ENCODE measurements around the gene LTBP3.

Gene LTBP3

GRCh38 chr11:65585396-65586246, 27.5 kb upstream of the LTBP3 start:
- no peak for DNase-seq

DNA sequence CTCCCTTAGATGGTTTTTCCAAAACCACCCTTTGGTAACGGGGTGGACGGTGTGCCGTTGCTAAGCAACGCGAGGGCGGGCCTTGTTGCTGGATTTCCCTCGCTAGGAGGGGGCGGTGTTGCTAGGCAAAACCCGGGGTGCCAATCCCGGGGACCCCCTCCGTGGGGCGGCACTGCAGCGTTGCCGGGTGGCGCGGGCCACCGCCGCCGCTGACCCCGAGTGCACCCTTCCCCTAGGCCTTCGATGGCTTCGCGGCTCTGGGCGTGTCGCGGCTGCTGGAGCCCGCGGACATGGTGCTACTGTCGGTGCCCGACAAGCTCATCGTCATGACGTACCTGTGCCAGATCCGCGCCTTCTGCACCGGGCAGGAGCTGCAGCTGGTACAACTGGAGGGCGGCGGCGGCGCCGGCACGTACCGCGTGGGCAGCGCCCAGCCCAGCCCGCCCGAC, 26.6 kb upstream of the LTBP3 start:
- no peak for DNase-seq

GRCh38 chr11:65584106-65584505, 25.9 kb upstream of the LTBP3 start:
- no peak for DNase-seq

DNA sequence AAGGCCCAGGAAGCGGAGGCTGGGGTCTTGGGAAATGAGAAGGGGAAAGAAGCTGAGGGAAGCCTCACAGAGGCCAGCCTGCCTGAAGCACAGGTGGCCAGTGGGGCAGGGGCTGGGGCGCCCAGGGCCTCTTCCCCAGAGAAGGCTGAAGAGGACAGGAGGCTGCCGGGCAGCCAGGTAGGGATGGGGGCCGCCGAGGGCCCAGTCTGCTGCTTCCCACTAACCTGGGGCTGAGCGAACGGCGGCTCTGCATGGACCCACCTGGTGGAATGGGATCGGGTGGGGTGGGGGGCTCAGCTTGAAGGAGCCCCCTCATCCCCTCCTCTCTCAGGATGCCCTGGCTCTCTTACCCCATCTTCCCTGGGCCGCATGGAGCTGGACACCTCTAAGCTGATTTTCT, 25.4 kb upstream of the LTBP3 start:
- no peak for DNase-seq

GRCh38 chr11:65581928-65582327, 23.8 kb upstream of the LTBP3 start:
- no peak for DNase-seq

DNA sequence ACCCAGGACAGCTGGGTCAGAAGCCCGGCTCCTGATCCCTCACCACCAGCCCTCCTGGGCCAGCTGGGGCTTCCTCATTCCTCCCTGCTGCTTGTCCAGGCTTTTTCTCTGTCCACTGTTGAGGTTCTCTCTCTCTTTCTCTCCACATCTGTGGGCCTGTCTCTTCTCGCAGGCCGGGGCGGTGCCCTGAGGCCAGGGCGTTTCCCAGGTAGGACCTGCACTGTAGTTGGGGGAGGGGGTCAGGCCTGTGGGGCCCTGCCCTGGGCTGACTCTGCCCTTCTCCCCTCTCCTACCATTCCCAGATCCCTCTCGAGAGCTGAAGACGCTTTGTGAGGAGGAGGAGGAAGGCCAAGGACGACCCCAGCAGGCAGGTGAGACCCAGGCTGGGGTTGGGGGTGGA, 22.6 kb upstream of the LTBP3 start:
- DNase-seq = no peak

DNA sequence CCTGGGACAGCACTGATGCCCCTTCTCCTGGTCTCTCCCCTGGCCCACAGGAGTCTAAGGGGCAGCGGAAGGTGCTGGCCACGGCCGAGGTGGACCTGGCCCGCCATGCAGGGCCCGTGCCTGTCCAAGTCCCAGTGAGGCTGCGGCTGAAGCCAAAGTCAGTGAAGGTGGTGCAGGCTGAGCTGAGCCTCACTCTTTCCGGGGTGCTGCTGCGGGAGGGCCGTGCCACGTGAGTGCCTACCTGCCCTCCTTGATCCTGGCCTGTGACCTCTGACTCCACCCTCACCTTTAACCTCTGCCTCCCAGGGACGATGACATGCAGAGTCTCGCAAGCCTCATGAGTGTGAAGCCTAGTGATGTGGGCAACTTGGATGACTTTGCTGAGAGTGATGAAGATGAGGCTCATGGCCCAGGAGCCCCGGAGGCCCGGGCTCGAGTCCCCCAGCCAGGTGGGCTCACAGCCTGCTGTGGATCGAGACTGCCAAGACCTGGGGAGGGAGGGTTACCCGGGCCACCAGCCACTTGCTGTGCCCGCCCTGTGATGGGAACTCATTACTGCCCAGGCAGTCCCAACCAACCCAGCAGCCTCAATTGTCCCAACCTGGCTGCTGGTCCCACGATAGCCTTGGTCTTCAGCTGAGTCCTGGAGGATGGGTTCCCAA, 22.0 kb upstream of the LTBP3 start:
- DNase-seq = no peak

GRCh38 chr11:65579291-65579690, 21.1 kb upstream of the LTBP3 start:
- no peak for DNase-seq

DNA sequence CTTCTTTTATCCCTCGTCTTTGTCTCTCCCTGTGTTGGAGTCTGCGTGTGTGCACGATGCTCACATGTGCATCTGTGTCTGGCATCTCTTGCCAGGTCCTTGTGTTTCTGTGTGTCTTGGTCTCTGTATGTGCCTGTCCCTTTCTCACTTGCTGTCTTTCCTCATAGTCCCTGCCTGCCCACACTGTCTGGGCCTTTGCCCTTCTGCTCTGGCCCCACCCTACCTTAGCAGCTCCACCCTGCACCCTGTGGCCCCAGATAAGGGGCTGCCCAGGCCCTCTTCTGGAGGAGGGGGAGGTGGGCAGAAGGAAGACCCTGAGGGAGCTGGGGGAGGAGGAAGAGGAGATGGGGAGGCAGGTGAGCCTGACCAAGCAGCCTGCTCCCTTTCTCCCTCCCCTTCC, 20.5 kb upstream of the LTBP3 start:
- DNase-seq = no peak

- no peak for DNase-seq
Measured at GRCh38 chr11:65578134-65578533, 20.0 kb upstream of the LTBP3 start.

GRCh38 chr11:65577756-65578109, 19.6 kb upstream of the LTBP3 start:
- no peak for DNase-seq

- DNase-seq = peak; percentile 9
Measured at GRCh38 chr11:65576867-65577755, 19.0 kb upstream of the LTBP3 start.

- no peak for DNase-seq
Measured at GRCh38 chr11:65576232-65576866, 18.2 kb upstream of the LTBP3 start.

DNA sequence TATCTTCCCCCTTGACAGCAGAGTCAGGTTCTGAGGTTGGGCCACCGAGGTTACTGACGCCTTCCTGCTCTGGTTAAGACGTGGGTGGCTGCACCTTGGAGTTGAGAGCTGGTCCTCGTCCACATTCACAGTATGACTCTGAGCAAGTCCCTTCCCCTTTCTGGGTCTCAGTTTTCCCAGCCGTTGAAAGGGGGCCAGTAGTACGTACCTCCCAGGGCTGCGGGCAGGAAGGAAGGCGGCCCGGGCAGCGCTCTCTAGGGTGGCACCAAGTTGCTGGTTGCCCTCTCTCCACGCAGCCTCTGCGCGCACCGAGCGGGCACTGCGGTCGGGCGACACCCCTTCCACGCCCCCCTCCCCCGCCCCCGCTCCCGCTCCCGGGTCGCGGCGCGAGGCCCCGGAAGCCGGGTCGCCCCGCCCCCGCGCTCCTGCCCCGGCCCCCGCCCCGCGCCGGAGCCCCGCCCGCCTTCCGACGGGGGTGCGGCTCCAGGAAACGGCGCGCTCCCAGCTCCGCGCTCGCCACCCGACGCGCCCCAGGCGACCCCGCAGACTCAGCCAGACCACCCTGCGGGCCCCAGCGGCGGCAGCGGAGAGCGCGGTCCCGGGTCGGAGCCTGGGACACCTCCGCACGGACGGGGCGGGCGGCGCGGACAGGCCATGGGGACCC, 17.5 kb upstream of the LTBP3 start, which contains the start of gene EHBP1L1:
Gene EHBP1L1 (plus strand): TSS at position 486 of the 664 bp plus-strand sequence. CDS start 250 bp downstream, outside the sequence.
- DNase-seq = peak; percentile 22

DNA sequence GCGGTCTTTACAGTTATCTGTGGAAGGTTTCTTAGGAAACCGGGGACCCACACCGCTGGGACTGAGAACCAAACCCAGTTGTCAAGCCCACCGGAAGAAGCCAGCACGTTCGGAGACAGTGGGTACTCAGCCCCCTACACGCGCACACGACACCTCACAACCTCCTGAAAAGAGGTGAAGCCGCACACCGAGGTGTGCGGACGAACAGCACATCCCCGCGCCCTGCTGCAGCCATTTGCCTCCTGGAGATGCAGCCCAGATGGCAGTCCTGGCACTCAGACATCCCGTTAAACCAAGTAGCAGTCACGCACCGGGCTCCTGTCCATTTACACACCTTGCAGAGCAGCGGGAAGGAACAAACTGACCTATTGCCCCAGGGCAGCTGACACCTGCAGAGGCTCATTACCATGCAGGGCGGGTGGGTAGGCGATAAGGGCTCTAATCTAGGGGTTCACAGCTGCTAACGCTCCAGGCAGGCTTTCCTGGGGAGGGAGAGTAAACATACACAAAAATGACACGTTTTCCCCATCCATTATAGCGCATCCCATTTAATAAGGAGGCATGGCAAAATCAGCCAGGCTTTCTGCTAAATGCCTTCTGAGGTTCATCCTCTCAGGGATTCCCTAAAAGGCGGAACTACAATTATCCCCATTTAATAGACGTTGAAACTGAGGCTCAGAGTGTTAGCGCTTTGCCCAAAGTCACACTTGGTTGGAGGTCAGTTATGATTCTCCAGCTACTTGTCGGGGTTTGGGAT, 16.8 kb upstream of the LTBP3 start:
- DNase-seq = no peak

DNA sequence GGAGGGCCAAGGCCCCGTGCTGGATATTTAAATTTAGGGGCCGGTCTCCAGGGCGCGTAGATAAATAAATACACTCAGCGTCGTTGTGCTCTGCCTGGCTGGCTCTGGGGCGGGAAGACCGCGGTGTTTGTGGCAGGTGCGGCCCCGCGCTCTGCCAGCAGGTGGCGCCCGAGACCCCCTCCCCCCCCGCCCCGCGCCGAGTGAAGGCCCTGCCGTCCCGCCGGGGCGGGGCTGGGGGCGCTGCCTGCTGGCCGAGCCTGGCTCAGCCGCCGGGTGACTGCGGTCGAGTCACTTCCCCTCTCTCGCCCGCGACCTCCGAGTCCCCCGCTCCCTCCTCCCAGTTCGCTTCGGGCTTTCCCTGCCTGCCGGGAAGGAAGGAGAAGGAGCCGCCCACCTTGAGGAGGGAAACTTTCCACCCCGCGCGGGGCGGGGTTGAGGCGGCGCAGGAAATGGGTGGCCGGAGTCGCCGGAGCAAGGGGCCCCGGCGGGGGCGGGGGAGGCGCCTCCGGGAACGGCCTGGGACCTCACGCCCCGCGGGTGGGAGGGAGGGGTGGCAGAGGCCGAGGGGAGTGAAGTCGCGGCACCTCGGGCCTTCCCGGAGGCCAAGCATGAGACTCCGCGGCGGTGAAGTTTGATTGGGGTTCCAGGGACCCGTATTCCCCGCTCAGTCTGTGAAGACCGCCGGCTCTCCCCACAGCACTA, 16.1 kb upstream of the LTBP3 start:
- peak; percentile 49 for DNase-seq

DNA sequence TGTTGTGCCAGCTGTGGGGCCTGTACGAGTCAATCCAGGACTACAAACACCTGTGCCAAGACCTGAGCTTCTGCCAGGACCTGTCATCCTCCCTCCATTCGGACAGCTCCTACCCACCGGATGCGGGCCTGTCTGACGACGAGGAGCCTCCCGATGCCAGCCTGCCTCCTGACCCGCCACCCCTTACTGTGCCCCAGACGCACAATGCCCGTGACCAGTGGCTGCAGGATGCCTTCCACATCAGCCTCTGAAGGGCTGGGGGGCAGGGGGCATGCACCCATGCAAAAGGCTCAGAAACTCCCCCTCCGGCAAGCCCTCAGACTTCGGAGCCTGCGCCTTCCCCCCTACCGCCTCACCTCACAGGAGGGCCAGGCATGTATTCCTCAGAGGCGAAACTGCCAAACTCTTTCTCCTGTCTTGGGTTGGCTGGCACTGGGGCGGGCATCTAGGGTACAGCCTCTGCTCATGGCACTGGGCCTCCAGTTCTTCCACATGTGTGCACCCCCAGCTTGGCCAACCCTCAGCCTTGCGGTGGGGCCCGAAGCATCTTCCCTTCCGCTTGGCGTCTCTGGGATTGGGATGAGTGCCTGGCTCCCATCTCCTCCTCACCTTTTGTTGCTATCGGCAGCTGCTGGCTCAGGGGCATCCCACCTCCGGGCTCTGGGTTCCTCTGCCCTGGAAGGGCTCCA, 15.4 kb upstream of the LTBP3 start:
- DNase-seq = no peak

DNA sequence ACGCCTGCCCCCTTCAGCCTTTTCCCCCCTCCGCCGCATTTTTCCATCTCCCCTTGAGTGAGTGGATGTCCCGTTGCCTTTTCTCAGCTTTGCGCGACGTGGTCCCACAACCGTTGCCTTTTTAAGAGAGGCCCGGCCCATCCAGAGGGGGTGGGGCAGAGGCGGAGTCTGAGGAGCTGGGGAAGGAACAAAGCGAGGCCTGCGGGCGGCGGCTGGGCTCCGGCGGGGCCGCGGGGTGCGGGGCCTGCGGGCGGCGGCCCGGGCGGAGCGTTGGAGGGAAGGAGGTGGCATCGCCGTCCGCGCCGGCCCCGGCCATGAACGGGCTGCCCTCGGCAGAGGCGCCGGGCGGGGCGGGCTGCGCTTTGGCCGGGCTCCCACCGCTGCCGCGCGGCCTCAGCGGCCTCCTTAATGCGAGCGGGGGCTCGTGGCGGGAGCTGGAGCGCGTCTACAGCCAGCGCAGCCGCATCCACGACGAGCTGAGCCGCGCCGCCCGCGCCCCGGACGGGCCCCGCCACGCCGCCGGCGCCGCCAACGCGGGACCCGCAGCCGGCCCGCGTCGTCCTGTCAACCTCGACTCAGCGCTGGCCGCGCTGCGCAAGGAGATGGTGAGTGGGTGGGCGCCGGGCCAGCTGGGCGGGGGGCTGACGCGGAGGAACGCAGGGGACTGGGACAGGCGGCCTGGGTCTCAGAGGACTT, 14.3 kb upstream of the LTBP3 start, which contains the start of gene FAM89B:
Gene FAM89B (plus strand): TSS at position 183 of the 696 bp plus-strand sequence. CDS start 132 bp downstream, at position 315.
- DNase-seq = no peak

- DNase-seq = no peak
Measured at GRCh38 chr11:65571940-65572339, 13.8 kb upstream of the LTBP3 start.
